ENCODE results near the gene RBBP8.

RBBP8 gene

DNA sequence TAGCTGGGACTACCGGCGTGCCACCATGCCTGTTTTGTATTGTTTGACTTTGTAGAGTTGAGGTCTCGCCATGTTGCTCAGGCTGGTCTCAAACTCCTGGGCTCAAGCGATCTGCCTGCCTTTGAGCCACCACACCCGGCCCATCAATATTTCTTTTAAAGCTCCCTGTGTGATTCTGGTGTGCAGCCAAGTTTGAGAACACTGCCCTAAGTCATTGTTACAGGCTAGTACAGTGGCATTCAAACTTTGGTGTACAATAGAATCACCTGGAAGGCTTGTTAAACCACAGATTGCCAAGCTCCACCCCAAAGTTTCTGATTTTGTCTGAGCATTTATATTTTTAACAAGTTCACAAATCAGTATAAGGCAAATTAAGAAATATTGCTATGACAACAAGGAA, 99.9 kb downstream of the RBBP8 start:
- Histone ChIP-seq H3K36me3 (ENCODE audit: insufficient read depth, low read length) (peaks cover 7% of the 10 kb centered on the region; the same call in 1 of the 2 replicates), H2AFZ (ENCODE audit: low read depth, low read length) (no peak overlapping the region), H3K27ac (ENCODE audit: low read length) (no peak overlapping the region), H4K20me1 (ENCODE audit: insufficient read depth, low read length) (no peaks in the 10 kb centered on the region), H3K4me3 (ENCODE audit: low read depth in 1 of 2, low read length in 2 of 2) (no peak overlapping the region), H3K4me2 (ENCODE audit: insufficient read depth, low read length) (no peak overlapping the region), H3K9ac (ENCODE audit: low read depth, low read length) (no peak overlapping the region), H3K79me2 (ENCODE audit: insufficient read depth, low read length) (no peaks in the 10 kb centered on the region), H3K9me3 (ENCODE audit: insufficient read depth, low read length, severe bottlenecking) (no peaks in the 10 kb centered on the region), H3K27me3 (ENCODE audit: insufficient read depth, low read length, poor library complexity) (no peaks in the 10 kb centered on the region), H3K4me1 (ENCODE audit: insufficient read depth, low read length) (no peaks in the 10 kb centered on the region)
- TF ChIP-seq EZH2 (IDR thresholded peaks at IDR 0.05; ENCODE audit: borderline replicate concordance, low read depth, low read length, severe bottlenecking), result no peak
- TF ChIP-seq, protein P1, sequence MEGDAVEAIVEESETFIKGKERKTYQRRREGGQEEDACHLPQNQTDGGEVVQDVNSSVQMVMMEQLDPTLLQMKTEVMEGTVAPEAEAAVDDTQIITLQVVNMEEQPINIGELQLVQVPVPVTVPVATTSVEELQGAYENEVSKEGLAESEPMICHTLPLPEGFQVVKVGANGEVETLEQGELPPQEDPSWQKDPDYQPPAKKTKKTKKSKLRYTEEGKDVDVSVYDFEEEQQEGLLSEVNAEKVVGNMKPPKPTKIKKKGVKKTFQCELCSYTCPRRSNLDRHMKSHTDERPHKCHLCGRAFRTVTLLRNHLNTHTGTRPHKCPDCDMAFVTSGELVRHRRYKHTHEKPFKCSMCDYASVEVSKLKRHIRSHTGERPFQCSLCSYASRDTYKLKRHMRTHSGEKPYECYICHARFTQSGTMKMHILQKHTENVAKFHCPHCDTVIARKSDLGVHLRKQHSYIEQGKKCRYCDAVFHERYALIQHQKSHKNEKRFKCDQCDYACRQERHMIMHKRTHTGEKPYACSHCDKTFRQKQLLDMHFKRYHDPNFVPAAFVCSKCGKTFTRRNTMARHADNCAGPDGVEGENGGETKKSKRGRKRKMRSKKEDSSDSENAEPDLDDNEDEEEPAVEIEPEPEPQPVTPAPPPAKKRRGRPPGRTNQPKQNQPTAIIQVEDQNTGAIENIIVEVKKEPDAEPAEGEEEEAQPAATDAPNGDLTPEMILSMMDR (IDR thresholded peaks at IDR 0.05; ENCODE audit: borderline replicate concordance, extremely low read depth, low read length, poor library complexity, severe bottlenecking), result no peak
- no peak for DNase-seq
- no peak for ATAC-seq (ENCODE audit: insufficient read depth, low read depth)

DNA sequence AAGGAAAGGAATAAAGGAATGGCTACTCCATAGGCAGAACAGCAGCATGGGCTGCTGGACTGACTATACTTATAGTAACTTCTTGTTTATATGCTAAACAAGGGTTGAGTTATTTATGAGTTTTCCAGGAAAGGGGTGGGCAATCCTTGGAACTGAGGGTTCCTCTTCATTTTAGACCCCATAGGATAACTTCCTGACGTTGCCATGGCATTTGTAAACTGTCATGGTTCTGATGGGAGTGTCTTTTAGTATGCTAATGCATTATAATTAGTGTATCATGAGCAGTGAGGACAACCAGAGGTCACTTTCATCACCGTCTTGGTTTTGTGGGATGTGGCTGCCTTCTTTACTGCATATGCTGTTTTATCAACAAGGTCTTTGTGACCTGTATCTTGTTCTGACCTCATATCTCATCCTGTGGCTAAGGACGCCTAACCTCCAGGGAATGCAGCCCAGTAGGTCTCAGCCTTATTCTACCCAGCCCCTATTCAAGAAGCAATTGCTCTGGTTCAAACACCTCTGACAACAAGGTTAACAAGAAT, 103.6 kb downstream of the RBBP8 start:
- H3K27ac ChIP-seq (ENCODE audit: low read length), result no peak overlapping the region
- H3K4me1 ChIP-seq (ENCODE audit: insufficient read depth, low read length), result no peaks in the 10 kb centered on the region
- no peak overlapping the region for H3K4me2 ChIP-seq (ENCODE audit: insufficient read depth, low read length)

DNA sequence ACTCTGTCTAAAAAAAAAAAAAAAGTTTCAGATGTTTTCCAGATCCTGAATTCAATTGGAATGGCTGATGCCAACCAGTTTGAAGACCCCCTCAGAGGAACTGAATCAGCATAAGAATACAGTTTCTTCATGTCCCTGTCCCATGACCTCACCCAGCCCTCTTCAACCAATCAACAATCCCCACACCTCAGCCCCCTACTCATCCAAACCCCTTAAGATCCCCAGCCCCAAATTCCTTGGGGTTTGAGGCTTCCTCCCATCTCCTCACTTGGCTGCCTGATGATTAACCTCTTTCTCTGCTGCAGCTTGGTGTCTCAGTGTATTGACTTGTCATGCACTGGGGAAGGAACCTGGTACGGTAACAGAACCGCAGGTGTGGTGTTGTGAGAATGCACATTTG, 104.5 kb downstream of the RBBP8 start:
- Histone ChIP-seq H3K4me1 (ENCODE audit: insufficient read depth, low read length) (no peaks in the 10 kb centered on the region), H3K79me2 (ENCODE audit: insufficient read depth, low read length) (no peaks in the 10 kb centered on the region), H3K4me3 (ENCODE audit: low read depth in 1 of 2, low read length in 2 of 2) (no peak overlapping the region), H4K20me1 (ENCODE audit: insufficient read depth, low read length) (no peaks in the 10 kb centered on the region), H3K27ac (ENCODE audit: low read length) (no peak overlapping the region), H3K36me3 (ENCODE audit: insufficient read depth, low read length) (no peaks in the 10 kb centered on the region), H3K27me3 (ENCODE audit: insufficient read depth, low read length, poor library complexity) (no peaks in the 10 kb centered on the region), H3K4me2 (ENCODE audit: insufficient read depth, low read length) (no peak overlapping the region), H3K9me3 (ENCODE audit: insufficient read depth, low read length, severe bottlenecking) (no peaks in the 10 kb centered on the region), H3K9ac (ENCODE audit: low read depth, low read length) (no peak overlapping the region), H2AFZ (ENCODE audit: low read depth, low read length) (no peak overlapping the region)
- no peak for ATAC-seq (ENCODE audit: insufficient read depth, low read depth)
- no peak for DNase-seq
- TF ChIP-seq, protein P1 (IDR thresholded peaks at IDR 0.05; ENCODE audit: borderline replicate concordance, extremely low read depth, low read length, poor library complexity, severe bottlenecking), result no peak
- TF ChIP-seq EZH2 (IDR thresholded peaks at IDR 0.05; ENCODE audit: borderline replicate concordance, low read depth, low read length, severe bottlenecking), result no peak

More for the DNA sequence above, 103.6 kb downstream of the RBBP8 start:
- Histone ChIP-seq H4K20me1 (ENCODE audit: insufficient read depth, low read length) (no peaks in the 10 kb centered on the region), H3K27me3 (ENCODE audit: insufficient read depth, low read length, poor library complexity) (no peaks in the 10 kb centered on the region), H2AFZ (ENCODE audit: low read depth, low read length) (no peak overlapping the region), H3K9ac (ENCODE audit: low read depth, low read length) (no peak overlapping the region), H3K9me3 (ENCODE audit: insufficient read depth, low read length, severe bottlenecking) (no peaks in the 10 kb centered on the region), H3K79me2 (ENCODE audit: insufficient read depth, low read length) (no peaks in the 10 kb centered on the region), H3K4me3 (ENCODE audit: low read depth in 1 of 2, low read length in 2 of 2) (no peak overlapping the region), H3K36me3 (ENCODE audit: insufficient read depth, low read length) (no peaks in the 10 kb centered on the region)
- ATAC-seq (ENCODE audit: insufficient read depth, low read depth), result no peak
- DNase-seq, result no peak
- TF ChIP-seq EZH2 (IDR thresholded peaks at IDR 0.05; ENCODE audit: borderline replicate concordance, low read depth, low read length, severe bottlenecking), result no peak
- TF ChIP-seq, protein P1 (IDR thresholded peaks at IDR 0.05; ENCODE audit: borderline replicate concordance, extremely low read depth, low read length, poor library complexity, severe bottlenecking), result no peak

All from DND-41 (cell line).